Measurements from ENCODE around the gene ZFY.
A peak's percentile ranks its signal among the peaks of the same experiment; 100 is the strongest.

ZFY gene

GRCh38 chrY:2934861-2935715, at the start of gene ZFY:
Gene ZFY (plus strand): TSS chrY:2935381. CDS start chrY:2953937, 18,556 bp downstream.
- peak; percentile 71 for DNase-seq

GRCh38 chrY:2885880-2886279, 49.3 kb upstream of the ZFY start:
- no peak for DNase-seq

GRCh38 chrY:2887386-2887785, 47.8 kb upstream of the ZFY start:
- DNase-seq: peak; percentile 3

- DNase-seq: peak; percentile 13
These were observed 47.2 kb upstream of the ZFY start for GRCh38 chrY:2887955-2888354.

GRCh38 chrY:2893471-2893870, 41.7 kb upstream of the ZFY start:
- no peak for DNase-seq

- no peak for DNase-seq
These were observed 39.1 kb upstream of the ZFY start for GRCh38 chrY:2896050-2896449.

GRCh38 chrY:2907356-2907755, 27.8 kb upstream of the ZFY start:
- no peak for DNase-seq

- DNase-seq: peak; percentile 35
These were observed 21.9 kb upstream of the ZFY start for GRCh38 chrY:2913066-2913815.

- DNase-seq: no peak
These were observed 1.1 kb upstream of the ZFY start for GRCh38 chrY:2934078-2934477.

GRCh38 chrY:2935716-2936435, 695 bp downstream of the ZFY start:
- DNase-seq: peak; percentile 87

GRCh38 chrY:2936436-2936750, 1.2 kb downstream of the ZFY start:
- DNase-seq: no peak

- DNase-seq: peak; percentile 6
These were observed 2.0 kb downstream of the ZFY start for GRCh38 chrY:2937149-2937548.

- DNase-seq: peak; percentile 46
These were observed 14.5 kb downstream of the ZFY start for GRCh38 chrY:2949590-2950252.

- no peak for DNase-seq
These were observed 15.5 kb downstream of the ZFY start for GRCh38 chrY:2950655-2951054.

- no peak for DNase-seq
These were observed 17.7 kb downstream of the ZFY start for GRCh38 chrY:2952912-2953311.

- no peak for DNase-seq
These were observed 19.6 kb downstream of the ZFY start for GRCh38 chrY:2954735-2955134.

- no peak for DNase-seq
These were observed 20.4 kb downstream of the ZFY start for GRCh38 chrY:2955561-2955960.

GRCh38 chrY:2962061-2962460, 26.9 kb downstream of the ZFY start:
- DNase-seq: no peak

GRCh38 chrY:2964814-2965213, 29.6 kb downstream of the ZFY start:
- DNase-seq: no peak

GRCh38 chrY:2965629-2966028, 30.4 kb downstream of the ZFY start:
- no peak for DNase-seq

- DNase-seq: no peak
These were observed 34.4 kb downstream of the ZFY start for GRCh38 chrY:2969561-2969960.

GRCh38 chrY:2972708-2973107, 37.5 kb downstream of the ZFY start:
- no peak for DNase-seq

- no peak for DNase-seq
These were observed 38.0 kb downstream of the ZFY start for GRCh38 chrY:2973110-2973751.
